Measurements from ENCODE around the gene NEUROG2. TPM values are rescaled to one million over a fixed set of nuclear protein-coding genes. Genes with fewer than 3 reads are reported as not detected.

The NEUROG2 gene
- total RNA-seq, 1 donor from 2014 or later, result 1.2 TPM

- H3K9me3 Mint-ChIP-seq, result no peaks in the 10 kb centered on the region
- DNase-seq (ENCODE audit: extremely low spot score, unreplicated experiment), result no peak
Observed at GRCh38 chr4:112510291-112511092, 5.5 kb downstream of the NEUROG2 start.

DNA sequence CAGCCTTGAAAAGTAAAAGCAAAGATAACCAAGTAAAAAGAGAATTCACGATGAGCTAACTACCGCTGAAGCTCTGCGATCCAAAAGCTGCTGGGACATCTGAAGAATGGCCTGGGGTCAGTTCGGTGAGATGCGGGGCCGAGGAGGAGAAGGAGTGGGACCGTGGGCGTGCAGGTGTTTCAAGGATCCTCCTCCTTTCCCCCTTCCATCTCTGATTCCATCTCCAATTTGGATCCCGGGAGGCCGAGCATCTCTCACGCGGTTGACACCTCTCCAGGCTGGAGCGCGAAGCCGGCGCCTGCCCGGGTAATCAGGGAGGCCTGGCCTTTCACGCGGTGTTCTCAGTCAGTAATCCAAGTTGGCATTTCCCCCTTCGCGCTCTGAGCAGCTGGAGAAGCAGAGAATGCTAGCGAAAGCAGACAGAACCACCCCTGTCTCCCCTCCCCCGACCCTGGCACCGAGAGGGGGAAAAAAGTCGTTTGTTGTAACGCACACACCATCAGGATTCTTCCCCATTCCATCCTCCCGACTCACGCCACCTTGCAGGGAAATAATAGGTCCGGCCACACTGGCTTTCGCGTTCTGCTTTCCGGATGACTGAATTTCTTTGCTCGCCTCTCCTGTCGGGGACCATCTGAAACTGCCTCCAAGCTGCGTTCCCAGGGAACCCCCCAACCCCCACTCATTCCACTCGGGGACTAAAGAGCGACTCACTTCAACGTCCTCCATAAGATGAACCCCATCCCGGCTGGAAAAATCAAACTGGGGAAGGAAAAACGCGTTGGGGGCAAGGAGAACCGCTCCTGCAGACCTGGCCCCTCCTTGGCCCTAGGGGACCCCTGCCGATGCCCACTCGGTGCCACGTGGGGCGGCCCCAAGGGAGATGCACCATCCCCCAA, 6.5 kb downstream of the NEUROG2 start:
- no peak for DNase-seq (ENCODE audit: extremely low spot score, unreplicated experiment)
- no peak overlapping the region for H3K27ac Mint-ChIP-seq
- H3K27me3 Mint-ChIP-seq, result peaks cover 94% of the 10 kb centered on the region
- peaks cover 25% of the 10 kb centered on the region for H3K4me1 Mint-ChIP-seq (ENCODE audit: unreplicated experiment)
- H3K9me3 Mint-ChIP-seq, result no peaks in the 10 kb centered on the region
- H3K4me3 Mint-ChIP-seq, result peak overlapping the region; percentile 67
- no peaks in the 10 kb centered on the region for H3K36me3 Mint-ChIP-seq
- no peak for TF ChIP-seq CTCF (conservative IDR thresholded peaks at IDR 0.05)

More at GRCh38 chr4:112510291-112511092, 5.5 kb downstream of the NEUROG2 start:
- H3K27ac Mint-ChIP-seq, result no peak overlapping the region
- peak overlapping the region; percentile 65 for H3K4me3 Mint-ChIP-seq
- peaks cover 96% of the 10 kb centered on the region for H3K27me3 Mint-ChIP-seq
- peaks cover 26% of the 10 kb centered on the region for H3K4me1 Mint-ChIP-seq (ENCODE audit: unreplicated experiment)
- no peak for TF ChIP-seq CTCF (conservative IDR thresholded peaks at IDR 0.05)
- no peaks in the 10 kb centered on the region for H3K36me3 Mint-ChIP-seq

DNA sequence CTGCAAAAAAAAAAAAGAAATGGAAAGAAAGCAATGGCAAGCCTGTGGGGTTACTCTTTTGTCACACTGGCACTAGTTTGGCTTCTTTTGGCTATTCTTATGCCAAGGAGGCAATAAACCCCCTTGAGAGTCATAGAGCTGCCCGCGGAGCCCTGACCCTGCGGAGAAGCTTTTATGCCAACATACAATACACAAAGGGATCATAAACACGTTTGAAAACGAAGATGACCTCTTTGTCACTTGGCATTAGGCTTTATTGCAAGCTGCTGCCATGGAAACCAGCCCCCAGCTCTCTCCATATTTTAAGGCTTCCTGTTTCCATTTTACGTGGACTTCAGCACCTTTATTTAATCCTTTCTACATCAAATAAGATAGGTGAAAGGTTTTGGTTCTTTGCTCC, 7.6 kb downstream of the NEUROG2 start:
- no peak for TF ChIP-seq CTCF (conservative IDR thresholded peaks at IDR 0.05)
- no peak for DNase-seq (ENCODE audit: extremely low spot score, unreplicated experiment)
- peaks cover 20% of the 10 kb centered on the region for H3K4me1 Mint-ChIP-seq (ENCODE audit: unreplicated experiment)
- no peak overlapping the region for H3K4me3 Mint-ChIP-seq
- H3K9me3 Mint-ChIP-seq, result no peaks in the 10 kb centered on the region
- peaks cover 91% of the 10 kb centered on the region for H3K27me3 Mint-ChIP-seq
- H3K36me3 Mint-ChIP-seq, result no peaks in the 10 kb centered on the region
- H3K27ac Mint-ChIP-seq, result no peak overlapping the region

GRCh38 chr4:112504807-112505206, 11.2 kb downstream of the NEUROG2 start:
- Mint-ChIP-seq H3K36me3 (no peaks in the 10 kb centered on the region), H3K27ac (no peak overlapping the region), H3K27me3 (peaks cover 81% of the 10 kb centered on the region), H3K4me3 (no peak overlapping the region), H3K4me1 (ENCODE audit: unreplicated experiment) (peaks cover 12% of the 10 kb centered on the region), H3K9me3 (no peaks in the 10 kb centered on the region)
- no peak for TF ChIP-seq CTCF (conservative IDR thresholded peaks at IDR 0.05)
- no peak for DNase-seq (ENCODE audit: extremely low spot score, unreplicated experiment)

- Mint-ChIP-seq H3K4me3 (no peak overlapping the region), H3K27me3 (peaks cover 70% of the 10 kb centered on the region), H3K27ac (no peak overlapping the region), H3K9me3 (no peaks in the 10 kb centered on the region), H3K4me1 (ENCODE audit: unreplicated experiment) (no peaks in the 10 kb centered on the region), H3K36me3 (no peaks in the 10 kb centered on the region)
- DNase-seq (ENCODE audit: extremely low spot score, unreplicated experiment), result no peak
- no peak for TF ChIP-seq CTCF (conservative IDR thresholded peaks at IDR 0.05)
Observed at GRCh38 chr4:112502871-112503270, 13.1 kb downstream of the NEUROG2 start.
